Karpas-422 (cell line): ENCODE results near the gene EBF4. TPM values are rescaled to one million over a fixed set of nuclear protein-coding genes. Genes with fewer than 3 reads are reported as not detected.
"Not testable (repeated sequence)": the region's sequence is repeated elsewhere in the genome, so short reads cannot be mapped to it uniquely, and the experiment has no call there.

ENCODE experiments used
- DNase-seq: peaks from one replicate; pipeline ENCODE4 v3.0.0-alpha.2; 2015
- H2AFZ ChIP-seq: fragments of 200-600 bp; sonication (generic); 2 replicates; pipeline ENCODE4 v1.6.1; 2014; ENCODE audit warnings: antibody characterized with exemption, low read length, mixed read lengths
- H3K27ac ChIP-seq: fragments of 200-600 bp; sonication (generic); 2 replicates; pipeline ENCODE4 v1.5.1; 2014; ENCODE audit warnings: mild to moderate bottlenecking, low read length, moderate library complexity
- H3K27me3 ChIP-seq: fragments of 200-600 bp; sonication (generic); 2 replicates; pipeline ENCODE4 v1.6.1; 2014; ENCODE audit warnings: low read length, mixed read lengths
- H3K36me3 ChIP-seq: fragments of 200-600 bp; sonication (generic); 2 replicates; pipeline ENCODE4 v1.6.1; 2014; ENCODE audit warnings: low read length, mixed read lengths; ENCODE audit not compliant: insufficient read depth
- H3K4me1 ChIP-seq: fragments of 200-600 bp; sonication (generic); 2 replicates; pipeline ENCODE4 v1.6.1; 2014; ENCODE audit warnings: mild to moderate bottlenecking, low read length, mixed read lengths
- H3K4me2 ChIP-seq: fragments of 200-600 bp; sonication (generic); 2 replicates; pipeline ENCODE4 v1.6.1; 2014; ENCODE audit warnings: low read length, low read depth, mild to moderate bottlenecking; ENCODE audit not compliant: poor library complexity, severe bottlenecking
- H3K4me3 ChIP-seq: fragments of 200-600 bp; sonication (generic); 2 replicates; pipeline ENCODE4 v1.5.1; 2014; ENCODE audit warnings: mild to moderate bottlenecking, antibody characterized with exemption, low read length, mixed read lengths
- H3K79me2 ChIP-seq: fragments of 200-600 bp; sonication (generic); 2 replicates; pipeline ENCODE4 v1.6.1; 2014; ENCODE audit warnings: mild to moderate bottlenecking, low read length, mixed read lengths
- H3K9ac ChIP-seq: fragments of 200-600 bp; sonication (generic); 2 replicates; pipeline ENCODE4 v1.6.0; 2014; ENCODE audit warnings: low read length
- H3K9me2 ChIP-seq: fragments of 200-600 bp; sonication (generic), shearing (Covaris generic); replicated peaks from 2 replicates; pipeline ENCODE4 v1.6.0; 2014; ENCODE audit warnings: mild to moderate bottlenecking, low read length, moderate library complexity; ENCODE audit not compliant: insufficient read depth
- H3K9me3 ChIP-seq: fragments of 300-700, 200-600 bp; sonication (generic); 2 replicates; pipeline ENCODE4 v1.6.1; 2014; ENCODE audit warnings: low read length, mixed read lengths
- H4K20me1 ChIP-seq: fragments of 200-600 bp; sonication (generic); 2 replicates; pipeline ENCODE4 v1.6.1; 2014; ENCODE audit warnings: mild to moderate bottlenecking, antibody characterized with exemption, low read length, low read depth; ENCODE audit not compliant: insufficient read depth
- total RNA-seq: library from RNA; depleted of rRNA; stranded (reverse); fragments of >200 nt; shearing (Covaris generic); gene quantifications from 2 replicates; pipeline ENCODE4 v1.2.3, GENCODE V29; 2014; ENCODE audit warnings: low replicate concordance

EBF4 gene
- total RNA-seq, 1 experiment from 2014 or later = 6.5 TPM

DNA sequence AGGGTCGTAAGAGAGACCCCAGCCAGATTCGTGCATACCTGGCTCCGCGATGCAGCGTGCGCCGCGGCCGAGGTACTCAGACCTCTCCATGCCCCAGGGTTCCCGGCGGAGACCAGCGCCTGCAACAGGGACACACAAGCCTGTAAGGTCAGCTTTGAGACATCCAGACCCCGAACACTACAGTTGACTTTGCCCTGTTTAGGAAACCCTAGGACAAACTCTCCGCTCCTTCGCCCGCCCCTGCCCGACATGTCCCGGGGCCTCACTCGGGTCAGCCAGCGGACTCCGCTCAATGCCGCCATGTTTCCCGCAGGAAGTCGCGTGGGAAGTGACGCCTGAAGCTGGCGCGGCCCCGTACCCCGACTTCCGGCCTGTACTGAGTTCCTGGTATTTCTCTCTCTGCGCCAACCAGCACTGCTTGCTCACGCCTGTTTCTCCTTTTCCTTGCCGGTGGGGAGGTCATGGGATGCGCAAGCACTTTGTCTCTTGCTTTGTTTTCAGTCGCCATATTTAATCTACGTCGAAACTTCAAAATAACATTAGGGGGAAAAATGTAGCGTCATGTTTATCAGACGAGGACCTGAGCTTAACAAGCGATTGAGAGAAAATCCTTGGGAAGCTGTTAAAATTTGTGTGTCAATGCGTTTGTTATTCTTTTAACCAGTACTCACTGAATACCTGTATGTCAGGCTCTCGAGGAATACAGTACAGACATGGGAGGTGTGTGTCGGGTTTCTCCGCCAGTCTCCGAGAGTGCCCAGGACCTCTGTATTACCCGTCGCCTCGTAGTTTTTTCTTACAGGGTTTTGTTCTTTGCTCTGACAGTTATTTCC is 28.5 kb upstream of the EBF4 start, which contains the start of gene IDH3B:
Gene IDH3B, minus strand, starts transcription at position 330 of the 833 bp plus-strand sequence. Its CDS starts 28 bp downstream, at position 302.
- Histone ChIP-seq H3K9me2 (no peaks in the 10 kb centered on the region), H3K9ac (peak within 1 kb of the TSS; percentile 81), H3K4me3 (peak within 1 kb of the TSS; percentile 93), H3K36me3 (no peaks in the 10 kb centered on the region), H4K20me1 (no peaks in the 10 kb centered on the region), H3K9me3 (no peaks in the 10 kb centered on the region), H3K4me1 (peaks cover 15% of the 10 kb centered on the region), H2AFZ (peak within 1 kb of the TSS; percentile 80; the same call in 1 of the 2 replicates), H3K4me2 (peak within 1 kb of the TSS; percentile 93), H3K27ac (peak within 1 kb of the TSS; percentile 81), H3K79me2 (peaks cover 13% of the 10 kb centered on the region), H3K27me3 (no peaks in the 10 kb centered on the region)
- peak; percentile 96 for DNase-seq

DNA sequence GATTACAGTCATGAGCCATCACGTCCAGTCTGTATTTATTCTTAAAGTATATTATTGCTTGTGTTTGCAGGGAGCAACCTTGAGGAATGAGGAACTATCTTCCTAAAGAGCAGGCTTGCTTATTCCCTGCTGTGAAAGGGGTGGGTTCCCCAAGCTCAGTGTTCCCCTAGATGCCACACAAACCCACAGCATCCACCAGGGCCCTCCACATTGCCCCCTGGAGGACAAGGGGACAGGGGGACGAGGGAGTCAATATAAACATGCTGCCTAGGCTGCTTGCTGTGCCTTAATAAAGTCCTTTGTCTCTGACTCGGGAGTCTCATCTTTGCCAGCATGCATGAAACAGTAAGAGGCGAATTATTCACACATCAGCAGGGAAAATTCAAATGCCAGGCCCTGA is 20.6 kb upstream of the EBF4 start:
- Histone ChIP-seq H3K4me3 (no peak overlapping the region), H3K9me3 (no peaks in the 10 kb centered on the region), H3K9me2 (no peaks in the 10 kb centered on the region), H3K27me3 (no peaks in the 10 kb centered on the region), H4K20me1 (no peaks in the 10 kb centered on the region), H3K27ac (no peak overlapping the region), H3K4me1 (no peaks in the 10 kb centered on the region), H3K4me2 (no peak overlapping the region), H3K79me2 (no peaks in the 10 kb centered on the region), H3K36me3 (no peaks in the 10 kb centered on the region), H3K9ac (no peak overlapping the region), H2AFZ (no peak overlapping the region)
- peak; percentile 69 for DNase-seq

DNA sequence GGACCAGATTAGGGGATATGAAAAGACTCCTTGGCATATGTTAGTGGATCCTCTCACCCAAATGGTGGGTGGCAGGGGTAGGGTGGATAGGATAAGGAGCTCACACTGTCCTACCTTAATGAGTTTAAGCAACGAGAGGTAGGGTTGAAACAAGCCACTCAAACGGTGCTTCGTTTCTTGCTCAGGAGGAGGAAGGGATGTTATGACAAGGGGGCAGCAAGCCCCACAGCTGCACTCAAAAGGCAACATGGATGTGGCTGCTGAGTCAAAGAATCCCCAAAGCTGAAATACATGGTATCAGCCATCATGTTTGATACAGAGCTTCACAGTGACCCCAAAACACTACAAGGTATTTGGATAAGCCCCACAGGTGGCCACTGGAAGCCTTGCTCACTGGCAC is 20.1 kb upstream of the EBF4 start:
- no peak overlapping the region for H3K4me2 ChIP-seq
- no peak overlapping the region for H3K27ac ChIP-seq
- no peaks in the 10 kb centered on the region for H3K36me3 ChIP-seq
- H3K9me2 ChIP-seq = no peaks in the 10 kb centered on the region
- no peaks in the 10 kb centered on the region for H4K20me1 ChIP-seq
- no peak overlapping the region for H2AFZ ChIP-seq
- no peaks in the 10 kb centered on the region for H3K79me2 ChIP-seq
- no peak overlapping the region for H3K9ac ChIP-seq
- H3K9me3 ChIP-seq = no peaks in the 10 kb centered on the region
- DNase-seq = no peak
- no peak overlapping the region for H3K4me3 ChIP-seq
- no peaks in the 10 kb centered on the region for H3K4me1 ChIP-seq
- H3K27me3 ChIP-seq = no peaks in the 10 kb centered on the region

DNA sequence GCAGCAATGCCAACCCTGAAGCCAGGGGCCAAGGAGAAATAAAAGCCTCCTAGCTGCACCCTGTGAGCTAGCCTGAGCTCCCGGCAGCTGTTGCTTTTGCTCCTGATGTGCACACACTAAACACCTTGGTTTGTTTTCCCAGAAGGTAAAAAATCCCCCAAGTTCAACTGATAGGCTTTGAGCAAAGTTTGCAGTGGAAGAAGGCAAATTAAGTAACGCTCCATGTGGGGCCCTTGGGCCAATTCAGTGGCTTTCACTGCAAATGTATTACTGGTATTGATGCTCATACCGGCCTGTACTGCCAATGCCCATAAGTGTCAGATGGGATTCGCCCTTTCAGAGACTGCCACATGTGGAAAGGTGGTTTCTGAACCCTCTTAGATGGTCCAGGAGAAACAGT is 19.1 kb upstream of the EBF4 start:
- no peak for DNase-seq
- no peaks in the 10 kb centered on the region for H3K27me3 ChIP-seq
- H3K9me3 ChIP-seq = no peaks in the 10 kb centered on the region
- no peak overlapping the region for H2AFZ ChIP-seq
- no peaks in the 10 kb centered on the region for H3K4me1 ChIP-seq
- no peak overlapping the region for H3K4me2 ChIP-seq
- no peak overlapping the region for H3K4me3 ChIP-seq
- H4K20me1 ChIP-seq = no peaks in the 10 kb centered on the region
- no peaks in the 10 kb centered on the region for H3K79me2 ChIP-seq
- H3K36me3 ChIP-seq = no peaks in the 10 kb centered on the region
- no peaks in the 10 kb centered on the region for H3K9me2 ChIP-seq
- H3K9ac ChIP-seq = no peak overlapping the region
- H3K27ac ChIP-seq = no peak overlapping the region

DNA sequence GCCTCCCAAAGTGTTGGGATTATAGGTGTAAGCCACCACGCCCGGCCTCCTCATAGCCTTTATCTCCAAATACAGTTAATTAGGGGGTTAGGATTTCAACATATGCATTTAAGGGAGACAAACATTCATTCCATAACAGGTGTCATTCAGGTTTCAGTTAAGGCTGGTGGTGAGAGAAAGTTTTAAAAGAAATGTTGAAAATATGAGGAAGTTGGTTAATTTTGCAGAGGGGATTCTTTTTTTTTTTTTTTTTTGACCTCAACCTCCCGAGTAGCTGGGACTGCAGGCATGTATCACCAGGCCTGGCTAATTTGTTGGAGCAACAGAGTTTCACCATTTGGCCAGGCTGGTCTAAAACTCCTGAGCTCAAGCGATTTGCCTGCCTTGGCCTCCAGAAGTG is 12.5 kb upstream of the EBF4 start:
- no peaks in the 10 kb centered on the region for H3K36me3 ChIP-seq
- H3K79me2 ChIP-seq = no peaks in the 10 kb centered on the region
- no peak overlapping the region for H3K9ac ChIP-seq
- H3K4me1 ChIP-seq = peaks cover 3% of the 10 kb centered on the region; the same call in 1 of the 2 replicates
- DNase-seq = no peak
- no peak overlapping the region for H3K4me3 ChIP-seq
- H3K9me3 ChIP-seq = no peaks in the 10 kb centered on the region
- H2AFZ ChIP-seq = no peak overlapping the region
- no peaks in the 10 kb centered on the region for H3K9me2 ChIP-seq
- H3K4me2 ChIP-seq = no peak overlapping the region
- H4K20me1 ChIP-seq = no peaks in the 10 kb centered on the region
- no peak overlapping the region for H3K27ac ChIP-seq
- no peaks in the 10 kb centered on the region for H3K27me3 ChIP-seq

DNA sequence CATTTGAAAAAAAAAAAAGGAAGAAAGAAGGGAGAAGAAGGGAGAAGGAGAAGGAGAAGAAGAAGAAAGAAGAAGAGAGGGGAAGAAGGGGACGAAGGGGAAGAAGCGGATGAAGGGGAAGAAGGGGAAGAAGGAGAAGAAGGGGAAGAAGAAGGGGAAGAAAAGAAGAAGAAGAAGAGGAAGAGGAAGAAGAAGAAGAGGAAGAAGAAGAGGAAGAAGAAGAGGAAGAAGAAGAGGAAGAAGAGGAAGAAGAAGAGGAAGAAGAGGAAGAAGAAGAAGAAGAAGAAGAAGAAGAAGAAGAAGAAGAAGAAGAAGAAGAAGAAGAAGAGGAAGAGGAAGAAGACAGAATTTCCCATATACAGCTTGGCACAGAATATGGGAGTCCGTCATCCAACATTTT is 10.5 kb upstream of the EBF4 start:
- H3K79me2 ChIP-seq, H3K4me1 ChIP-seq, H3K9ac ChIP-seq, H2AFZ ChIP-seq, H3K27ac ChIP-seq, H3K36me3 ChIP-seq, H3K4me2 ChIP-seq, H3K4me3 ChIP-seq, H4K20me1 ChIP-seq, H3K27me3 ChIP-seq, DNase-seq, H3K9me2 ChIP-seq, H3K9me3 ChIP-seq: not testable (repeated sequence)

DNA sequence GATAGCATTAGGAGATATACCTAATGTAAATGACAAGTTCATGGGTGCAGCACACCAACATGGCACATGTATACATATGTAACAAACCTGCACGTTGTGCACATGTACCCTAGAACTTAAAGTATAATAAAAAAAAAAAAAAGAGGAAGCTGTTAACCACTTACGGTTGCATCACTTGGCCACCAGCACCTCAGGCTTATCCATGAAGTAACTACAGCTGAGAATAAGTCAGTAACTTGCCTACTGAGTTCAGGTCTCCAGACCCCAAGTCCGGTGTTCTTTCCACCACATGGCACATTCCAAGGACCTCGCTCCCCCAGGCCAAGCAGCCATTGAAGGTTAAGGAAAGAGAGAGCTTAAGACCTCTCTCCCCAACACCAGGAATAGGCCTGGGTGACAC is 7.8 kb upstream of the EBF4 start:
- H3K36me3 ChIP-seq, H3K4me2 ChIP-seq, H3K9me2 ChIP-seq, H4K20me1 ChIP-seq, H3K9ac ChIP-seq, H3K27ac ChIP-seq, H3K27me3 ChIP-seq, H3K9me3 ChIP-seq, H3K4me3 ChIP-seq, H3K79me2 ChIP-seq, H2AFZ ChIP-seq: not testable (repeated sequence)
- peaks cover 12% of the 10 kb centered on the region for H3K4me1 ChIP-seq
- DNase-seq = peak; percentile 63

DNA sequence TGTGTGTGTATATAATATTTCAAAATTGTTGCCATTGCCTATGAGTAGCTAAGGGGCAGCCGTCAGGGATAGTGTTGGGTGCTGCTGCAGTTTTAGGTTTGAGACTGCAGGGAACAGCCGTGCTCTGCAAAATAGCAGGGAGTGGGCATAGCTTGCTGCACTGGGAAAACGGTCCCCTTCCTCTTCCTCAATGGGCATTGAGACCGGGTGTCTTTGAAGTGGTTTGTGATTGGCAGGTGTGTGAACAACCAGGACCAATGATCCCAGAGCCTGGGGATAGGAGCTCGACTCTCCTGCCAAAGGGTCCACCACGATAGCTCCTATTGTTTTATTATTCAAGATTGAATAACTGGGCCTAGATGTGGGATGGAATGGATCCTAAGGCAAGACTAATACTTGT is 5.1 kb upstream of the EBF4 start:
- H3K9me3 ChIP-seq = no peaks in the 10 kb centered on the region
- no peak overlapping the region for H3K27ac ChIP-seq
- no peak for DNase-seq
- H3K9me2 ChIP-seq = no peaks in the 10 kb centered on the region
- no peaks in the 10 kb centered on the region for H3K27me3 ChIP-seq
- no peaks in the 10 kb centered on the region for H4K20me1 ChIP-seq
- no peak overlapping the region for H3K4me3 ChIP-seq
- no peaks in the 10 kb centered on the region for H3K79me2 ChIP-seq
- no peaks in the 10 kb centered on the region for H3K36me3 ChIP-seq
- H3K4me2 ChIP-seq = peak overlapping the region; percentile 62
- 0 out of 2 replicates have a peak overlapping the region, but pooled peaks have one; percentile 17 for H3K9ac ChIP-seq
- H2AFZ ChIP-seq = peak overlapping the region; percentile 87
- H3K4me1 ChIP-seq = peaks cover 12% of the 10 kb centered on the region
